HCT116 (cell line): ENCODE results near the gene JPT1. TPM values are rescaled to one million over a fixed set of nuclear protein-coding genes. Genes with fewer than 3 reads are reported as not detected.
A peak's percentile ranks its signal among the peaks of the same experiment; 100 is the strongest.

Source experiments
- ATAC-seq: fragments of 200-7000 bp; cut with Tn5 transposase; 2 replicates; pipeline ENCODE4 v1.9.1; 2020; ENCODE audit warnings: mild to moderate bottlenecking, moderate library complexity
- BruUV-seq: library from RNA; stranded (reverse); fragments of 400-500 nt; replicated peaks from 2 replicates; lab custom pipeline; 2021; lab: Mats Ljungman, UMichigan
- CTCF ChIA-PET: fragments of 300-600 bp; sonication (Branson Sonifier 250); formaldehyde crosslinking; loops from one replicate; lab custom pipeline; 2021; ENCODE audit warnings: antibody characterized with exemption; lab: Charles Lee
- POLR2A ChIA-PET: fragments of 300-600, 350-600 bp; sonication (Branson Sonifier 250); formaldehyde crosslinking; loops from one replicate; lab custom pipeline; 2021; ENCODE audit warnings: antibody characterized with exemption; lab: Charles Lee
- RAD21 ChIA-PET, 2 experiments: fragments of 300-600 bp; sonication (Branson Sonifier 250); formaldehyde crosslinking; loops; one replicate each; lab custom pipeline; 2023; ENCODE audit warnings: low total read pairs in 2 of 2; ENCODE audit not compliant: uncharacterized antibody in 2 of 2, unreplicated experiment in 2 of 2, low non-redundant PET in 1 of 2; lab: Charles Lee
- DNase-seq: peaks from one replicate; pipeline ENCODE4 v3.0.0-alpha.2; 2010; ENCODE audit warnings: low read depth, low spot score
- H2AFZ ChIP-seq: fragments of 200-600 bp; shearing (Covaris generic), sonication (generic); 2 replicates; pipeline ENCODE4 v1.6.1; 2017; ENCODE audit warnings: low read depth, mixed run types, mixed read lengths, antibody characterized with exemption, low read length; ENCODE audit not compliant: poor library complexity, severe bottlenecking
- H3K27ac ChIP-seq: 2 replicates; pipeline ENCODE4 v1.5.1; 2012; ENCODE audit warnings: low read depth, low read length
- H3K27me3 ChIP-seq: fragments of 200-600 bp; sonication (generic); 2 replicates; pipeline ENCODE4 v1.6.1; 2016; ENCODE audit warnings: mixed run types, low read length, mixed read lengths; ENCODE audit not compliant: insufficient read depth
- H3K36me3 ChIP-seq, 2 experiments: fragments of 200-500 bp in 1 of 2; fragments of 200-600 bp in 1 of 2; sonication (Bioruptor generic) in 1 of 2; sonication (generic) in 1 of 2; 2 replicates each; pipeline versions ENCODE4 v1.5.1 to v1.6.1; 2014 to 2016; ENCODE audit warnings: low read length in 2 of 2, inconsistent platforms in 1 of 2, mixed read lengths in 1 of 2, mixed run types in 1 of 2; ENCODE audit not compliant: insufficient read depth in 2 of 2, control insufficient read depth in 1 of 2
- H3K4me1 ChIP-seq, 2 experiments: fragments of 200-600 bp in 1 of 2; sonication (generic) in 1 of 2; 2 replicates each; pipeline versions ENCODE4 v1.5.1 to v1.6.1; 2012 to 2017; ENCODE audit warnings: low read length in 2 of 2, inconsistent platforms in 1 of 2, mild to moderate bottlenecking in 1 of 2, mixed read lengths in 1 of 2, mixed run types in 1 of 2, moderate library complexity in 1 of 2; ENCODE audit not compliant: insufficient read depth in 2 of 2, control insufficient read depth in 1 of 2
- H3K4me2 ChIP-seq: fragments of 200-600 bp; sonication (generic); 2 replicates; pipeline ENCODE4 v1.6.1; 2017; ENCODE audit warnings: mixed run types, low read length, mixed read lengths
- H3K4me3 ChIP-seq, 2 experiments: fragments of 200-600 bp in 1 of 2; sonication (generic) in 1 of 2; replicated peaks in 1 of 2; 2 replicates each; pipeline ENCODE4 v1.5.1; 2011 to 2016; ENCODE audit warnings: low read length in 2 of 2, control low read depth in 1 of 2, low read depth in 1 of 2, mild to moderate bottlenecking in 1 of 2, mixed read lengths in 1 of 2, mixed run types in 1 of 2
- H3K79me2 ChIP-seq: fragments of 200-600 bp; sonication (generic); 2 replicates; pipeline ENCODE4 v1.6.1; 2017; ENCODE audit warnings: mild to moderate bottlenecking, mixed run types, low read length, moderate library complexity, mixed read lengths; ENCODE audit not compliant: insufficient read depth
- H3K9ac ChIP-seq: fragments of 200-600 bp; sonication (generic); 2 replicates; pipeline ENCODE4 v1.6.1; 2016; ENCODE audit warnings: low read length, mixed read lengths
- H3K9me2 ChIP-seq: fragments of 200-600 bp; sonication (generic), shearing (Covaris generic); 2 replicates; pipeline ENCODE4 v1.6.1; 2017; ENCODE audit warnings: mixed run types, mild to moderate bottlenecking, moderate library complexity; ENCODE audit not compliant: insufficient read depth
- H3K9me3 ChIP-seq, 2 experiments: fragments of 200-500 bp in 1 of 2; fragments of 200-600 bp in 1 of 2; sonication (Bioruptor generic) in 1 of 2; sonication (generic) in 1 of 2; 2 replicates each; pipeline ENCODE4 v1.6.1; 2014 to 2017; ENCODE audit warnings: low read length in 2 of 2, mixed read lengths in 2 of 2, inconsistent platforms in 1 of 2, low read depth in 1 of 2, mild to moderate bottlenecking in 1 of 2, mixed run types in 1 of 2, moderate library complexity in 1 of 2; ENCODE audit not compliant: control insufficient read depth in 1 of 2, insufficient read depth in 1 of 2
- H4K20me1 ChIP-seq: fragments of 200-600 bp; sonication (generic), shearing (Covaris generic); 2 replicates; pipeline ENCODE4 v1.6.1; 2017; ENCODE audit warnings: mixed run types, mild to moderate bottlenecking, moderate library complexity; ENCODE audit not compliant: insufficient read depth
- ATF3 ChIP-seq: IDR thresholded peaks from 2 replicates; pipeline ENCODE4 v1.6.1; 2012
- CBX3 ChIP-seq: IDR thresholded peaks from 2 replicates; pipeline ENCODE4 v1.6.1; 2012; ENCODE audit warnings: low read depth
- CTCF ChIP-seq, 3 experiments: fragments of 200-600 bp in 1 of 3; sonication (generic) in 1 of 3; IDR thresholded peaks in 2 of 3; conservative IDR thresholded peaks in 1 of 3; 2 replicates each; pipeline ENCODE4 v1.5.1; 2012 to 2017; ENCODE audit warnings: low read depth in 2 of 3, low read length in 2 of 3, antibody characterized with exemption in 1 of 3, borderline replicate concordance in 1 of 3, control low read depth in 1 of 3, mild to moderate bottlenecking in 1 of 3, mixed read lengths in 1 of 3, mixed run types in 1 of 3, moderate library complexity in 1 of 3; ENCODE audit not compliant: insufficient read depth in 1 of 3
- EGR1 ChIP-seq: IDR thresholded peaks from 2 replicates; pipeline ENCODE4 v1.6.1; 2012; ENCODE audit warnings: low read depth
- ELF1 ChIP-seq: IDR thresholded peaks from 2 replicates; pipeline ENCODE4 v1.6.1; 2012; ENCODE audit warnings: low read depth, borderline replicate concordance
- EZH2 ChIP-seq: fragments of 200-600 bp; sonication (generic); IDR thresholded peaks from 2 replicates; pipeline ENCODE4 v1.6.1; 2017; ENCODE audit warnings: antibody characterized with exemption, mixed run types
- EZH2phosphoT487 ChIP-seq: fragments of 200-600 bp; IDR thresholded peaks from 2 replicates; pipeline ENCODE4 v1.6.1; 2018; ENCODE audit warnings: antibody characterized with exemption, borderline replicate concordance
- FOSL1 ChIP-seq: IDR thresholded peaks from 2 replicates; pipeline ENCODE4 v1.6.1; 2012; ENCODE audit warnings: low read depth
- JUND ChIP-seq: IDR thresholded peaks from 2 replicates; pipeline ENCODE4 v1.6.1; 2012
- POLR2A ChIP-seq: IDR thresholded peaks from 2 replicates; pipeline ENCODE4 v1.7.0; 2011; ENCODE audit warnings: borderline replicate concordance; ENCODE audit not compliant: insufficient read depth, insufficient read length; ENCODE audit errors: extremely low read depth
- RAD21 ChIP-seq: IDR thresholded peaks from 2 replicates; pipeline ENCODE4 v1.6.1; 2012; ENCODE audit warnings: low read depth, mild to moderate bottlenecking
- SIN3A ChIP-seq: IDR thresholded peaks from 2 replicates; pipeline ENCODE4 v1.6.1; 2012; ENCODE audit warnings: low read depth
- SP1 ChIP-seq: IDR thresholded peaks from 2 replicates; pipeline ENCODE4 v1.6.1; 2012; ENCODE audit warnings: low read depth
- SRF ChIP-seq: IDR thresholded peaks from 2 replicates; pipeline ENCODE4 v1.6.1; 2012; ENCODE audit warnings: low read depth
- TCF7L2 ChIP-seq: IDR thresholded peaks from 2 replicates; pipeline ENCODE4 v1.7.0; 2011; ENCODE audit warnings: borderline replicate concordance, inconsistent platforms; ENCODE audit not compliant: insufficient read depth, insufficient read length; ENCODE audit errors: extremely low read depth
- ZBTB33 ChIP-seq: IDR thresholded peaks from 2 replicates; pipeline ENCODE4 v1.6.1; 2011; ENCODE audit warnings: mild to moderate bottlenecking, low read length, moderate library complexity; ENCODE audit not compliant: insufficient replicate concordance; ENCODE audit errors: extremely low read depth
- ZFX ChIP-seq: fragments of 450-650 bp; IDR thresholded peaks from 2 replicates; pipeline ENCODE4 v1.6.1; 2017
- ZNF274 ChIP-seq: fragments of 200-500 bp; sonication (Bioruptor generic); IDR thresholded peaks from 2 replicates; pipeline ENCODE4 v1.6.1; 2014; ENCODE audit warnings: mild to moderate bottlenecking, low read depth, low read length, inconsistent platforms
- intact Hi-C: fragments of 100-400 bp; cut with micrococcal nuclease; formaldehyde crosslinking; loops from 2 replicates; pipeline ENCODE4 v1.10.0; 2022
- total RNA-seq: library from RNA; stranded (reverse); gene quantifications from one replicate; pipeline ENCODE4 v1.2.1, GENCODE V29; 2021; ENCODE audit not compliant: unreplicated experiment

JPT1 gene
- total RNA-seq, 1 experiment from 2014 or later: 575 TPM

GRCh38 chr17:75183999-75184884, 29.9 kb upstream of the JPT1 start (continued):
- TF ChIP-seq SP1 (no peak), ZNF274 (no peak), TCF7L2 (no peak), EGR1 (no peak), SIN3A (no peak)

- Histone ChIP-seq H3K79me2 (peaks cover 50% of the 10 kb centered on the region), H2AFZ (no peak within 1 kb of the TSS), H3K27ac (peak within 1 kb of the TSS; percentile 100), H3K9me2 (no peaks in the 10 kb centered on the region), H3K27me3 (no peaks in the 10 kb centered on the region), H3K4me2 (peak within 1 kb of the TSS; percentile 82), H3K9me3 (no peaks in the 10 kb centered on the region), H3K9ac (peak within 1 kb of the TSS; percentile 98), H3K4me1 (peaks cover 20 to 33% of the 10 kb centered on the region in 2 experiments), H4K20me1 (peaks cover 21% of the 10 kb centered on the region; the same call in 1 of the 2 replicates), H3K4me3 (peak within 1 kb of the TSS; percentile 76 to 89), H3K36me3 (peaks cover 16 to 26% of the 10 kb centered on the region in 2 experiments)
- DNase-seq (peak; percentile 95), ATAC-seq (peak; percentile 87)
- RAD21 ChIA-PET: no interaction called here
- POLR2A ChIA-PET: interaction anchor here (0.6 to 1.8 kb wide), 5 partner anchors 9 to 310 kb away, joined by 3 to 5 read pairs (median 4); partner anchors contain the start of gene NUP85
- CTCF ChIA-PET: interaction anchor here (0.9 to 1.9 kb wide), 6 partner anchors 11 to 69 kb away, joined by 3 to 8 read pairs (median 4); no protein-coding TSS in a partner anchor
- intact Hi-C loops: no loop called here
- no TSS peak for BruUV-seq
- TF ChIP-seq TCF7L2 (peak; percentile 34), CTCF (IDR thresholded peaks at IDR 0.05 in 2 of 3, conservative IDR thresholded peaks at IDR 0.05 in 1 of 3; ENCODE audit: borderline replicate concordance in 1 of 3, insufficient read depth in 1 of 3, low read depth in 2 of 3, low read length in 2 of 3) (peak in 1 of 3 experiments; percentile 37; a peak in 2 of 6 replicates), SIN3A (peak; percentile 51; the same call in 1 of the 2 replicates), ATF3 (no peak), ZFX (peak; percentile 90; the same call in 1 of the 2 replicates), ZBTB33 (peak; percentile 28), ELF1 (no peak), CBX3 (no peak), FOSL1 (no peak), EGR1 (peak; percentile 36), RAD21 (no peak), EZH2phosphoT487 (no peak), ZNF274 (no peak), EZH2 (no peak), SRF (no peak), JUND (no peak), POLR2A (peak; percentile 48)
These were observed 28.5 kb upstream of the JPT1 start, which contains the start of gene SUMO2 for GRCh38 chr17:75182569-75183436. TSS of gene SUMO2 (minus strand) at chr17:75182959. CDS start at chr17:75182834, 125 bp downstream.
